Activated naive CD8-positive, alpha-beta T cell treated with anti-CD3 and anti-CD28 coated beads, Interleukin-2, amount 50 U/mL, for 24 hours (primary cell): ENCODE results near the gene DROSHA.
"Not testable (repeated sequence)": the region's sequence is repeated elsewhere in the genome, so short reads cannot be mapped to it uniquely, and the experiment has no call there.

ENCODE experiments used
- ATAC-seq: fragments of 150-1000 bp; cut with Tn5 transposase; one replicate; pipeline ENCODE4 v1.10.0; 2021
- DNase-seq: peaks from one replicate; pipeline ENCODE4 v3.0.0; 2021
- H3K27ac Mint-ChIP-seq: one replicate; pipeline ENCODE4 v1.8.0; 2021; ENCODE audit warnings: mild to moderate bottlenecking, mixed read lengths
- H3K27me3 Mint-ChIP-seq: one replicate; pipeline ENCODE4 v1.8.0; 2021; ENCODE audit warnings: mixed read lengths
- H3K36me3 Mint-ChIP-seq: one replicate; pipeline ENCODE4 v1.8.0; 2021; ENCODE audit warnings: low read depth, mixed read lengths
- H3K4me1 Mint-ChIP-seq: one replicate; pipeline ENCODE4 v1.8.0; 2021; ENCODE audit warnings: mixed read lengths
- H3K4me3 Mint-ChIP-seq: one replicate; pipeline ENCODE4 v1.8.0; 2021; ENCODE audit warnings: mild to moderate bottlenecking, moderate library complexity, mixed read lengths
- H3K9me3 Mint-ChIP-seq: one replicate; pipeline ENCODE4 v1.8.0; 2021; ENCODE audit warnings: mixed read lengths

Gene DROSHA

DNA sequence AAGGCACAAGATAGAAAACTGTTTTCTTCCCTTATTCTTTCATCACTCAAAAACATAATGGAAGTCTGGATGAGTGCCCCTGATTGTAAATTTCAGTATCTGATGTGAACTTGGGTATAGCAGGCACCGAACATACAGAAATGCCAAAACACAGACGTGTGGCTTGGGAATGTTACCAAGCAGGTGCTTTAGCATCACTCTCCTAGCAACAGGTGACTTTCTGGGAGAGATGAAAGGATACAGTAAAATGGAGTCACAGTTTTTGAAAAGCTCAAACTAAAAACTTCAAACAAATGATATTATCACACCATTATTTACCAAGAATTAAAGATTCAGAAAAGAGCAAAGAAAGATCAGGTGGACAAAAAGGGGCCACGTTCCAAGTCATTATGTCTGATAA is 130.2 kb downstream of the DROSHA start:
- ATAC-seq: no peak
- H3K36me3 Mint-ChIP-seq: peaks cover 45% of the 10 kb centered on the region

GRCh38 chr5:31397926-31398557 is 133.9 kb downstream of the DROSHA start:
- Mint-ChIP-seq H3K27ac (no peak overlapping the region), H3K36me3 (peaks cover 20% of the 10 kb centered on the region), H3K4me3 (no peak overlapping the region), H3K27me3 (no peaks in the 10 kb centered on the region), H3K9me3 (no peaks in the 10 kb centered on the region), H3K4me1 (no peaks in the 10 kb centered on the region)
- DNase-seq (no peak), ATAC-seq (no peak)

More for the DNA sequence above, 130.2 kb downstream of the DROSHA start:
- no peaks in the 10 kb centered on the region for H3K27me3 Mint-ChIP-seq
- H3K4me1 Mint-ChIP-seq: no peaks in the 10 kb centered on the region
- no peak overlapping the region for H3K4me3 Mint-ChIP-seq
- no peak overlapping the region for H3K27ac Mint-ChIP-seq
- no peaks in the 10 kb centered on the region for H3K9me3 Mint-ChIP-seq
- no peak for DNase-seq

GRCh38 chr5:31396611-31397295 is 135.1 kb downstream of the DROSHA start:
- H3K27me3 Mint-ChIP-seq: no peaks in the 10 kb centered on the region
- no peaks in the 10 kb centered on the region for H3K9me3 Mint-ChIP-seq
- H3K4me1 Mint-ChIP-seq: no peaks in the 10 kb centered on the region
- no peak for ATAC-seq
- no peak overlapping the region for H3K4me3 Mint-ChIP-seq
- no peak for DNase-seq
- H3K27ac Mint-ChIP-seq: no peak overlapping the region
- peaks cover 15% of the 10 kb centered on the region for H3K36me3 Mint-ChIP-seq

- not testable (repeated sequence) for H3K9me3 Mint-ChIP-seq, H3K36me3 Mint-ChIP-seq, ATAC-seq, H3K27me3 Mint-ChIP-seq, H3K4me3 Mint-ChIP-seq, H3K4me1 Mint-ChIP-seq, H3K27ac Mint-ChIP-seq, DNase-seq
These were observed 136.3 kb downstream of the DROSHA start for GRCh38 chr5:31395450-31396045.

GRCh38 chr5:31393126-31393525 is 138.8 kb downstream of the DROSHA start:
- Mint-ChIP-seq H3K4me3 (no peak overlapping the region), H3K4me1 (no peaks in the 10 kb centered on the region), H3K9me3 (peaks cover 11% of the 10 kb centered on the region), H3K27ac (no peak overlapping the region), H3K27me3 (no peaks in the 10 kb centered on the region), H3K36me3 (no peaks in the 10 kb centered on the region)
- no peak for DNase-seq
- no peak for ATAC-seq

- DNase-seq (no peak), ATAC-seq (no peak)
- Mint-ChIP-seq H3K4me1 (no peaks in the 10 kb centered on the region), H3K9me3 (peaks cover 15% of the 10 kb centered on the region), H3K36me3 (no peaks in the 10 kb centered on the region), H3K27ac (no peak overlapping the region), H3K4me3 (no peak overlapping the region), H3K27me3 (no peaks in the 10 kb centered on the region)
These were observed 139.8 kb downstream of the DROSHA start for GRCh38 chr5:31392061-31392460.

- Mint-ChIP-seq H3K27me3 (no peaks in the 10 kb centered on the region), H3K4me3 (no peak overlapping the region), H3K36me3 (no peaks in the 10 kb centered on the region), H3K4me1 (no peaks in the 10 kb centered on the region), H3K9me3 (peaks cover 15% of the 10 kb centered on the region), H3K27ac (no peak overlapping the region)
- DNase-seq (no peak), ATAC-seq (no peak)
These were observed 141.6 kb downstream of the DROSHA start for GRCh38 chr5:31390256-31390655.

DNA sequence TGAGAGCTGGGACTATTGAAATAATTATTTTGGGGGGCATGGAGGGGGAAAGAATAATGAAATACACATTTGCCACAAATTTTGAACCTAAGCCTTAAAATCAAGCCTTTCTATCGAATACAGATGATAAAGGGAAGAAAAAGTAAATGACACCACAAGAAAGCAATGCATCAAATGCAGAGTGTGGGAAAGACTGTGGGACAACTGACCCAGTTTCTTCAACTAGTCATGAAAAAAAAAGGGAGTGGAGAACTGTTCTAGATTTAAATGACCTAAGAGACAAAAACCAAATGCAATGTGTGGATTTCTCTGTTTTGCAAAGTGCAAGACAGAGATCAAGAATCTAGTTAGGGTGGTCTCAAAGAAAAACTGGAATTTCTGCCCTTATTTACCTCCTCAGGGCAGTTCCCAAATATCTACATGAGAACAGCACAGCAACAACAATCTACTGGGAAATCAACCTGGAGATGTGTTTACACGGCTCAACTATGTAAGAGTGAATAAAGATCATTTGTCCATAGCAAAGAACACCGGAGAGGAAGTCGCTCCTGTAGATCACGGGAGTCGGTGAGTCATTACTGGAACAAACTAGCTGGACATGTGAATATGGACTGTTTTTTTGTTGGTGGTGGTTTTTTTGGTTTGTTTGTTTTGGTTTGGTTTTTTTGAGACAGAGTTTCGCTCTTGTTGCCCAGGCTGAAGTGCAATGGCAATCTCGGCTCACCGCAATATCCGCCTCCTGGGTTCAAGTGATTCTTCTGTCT is 145.9 kb downstream of the DROSHA start:
- Mint-ChIP-seq H3K27me3 (peaks cover 8% of the 10 kb centered on the region), H3K36me3 (no peaks in the 10 kb centered on the region), H3K27ac (no peak overlapping the region), H3K4me3 (no peak overlapping the region), H3K9me3 (peaks cover 15% of the 10 kb centered on the region), H3K4me1 (no peaks in the 10 kb centered on the region)
- ATAC-seq: no peak
- DNase-seq: no peak

DNA sequence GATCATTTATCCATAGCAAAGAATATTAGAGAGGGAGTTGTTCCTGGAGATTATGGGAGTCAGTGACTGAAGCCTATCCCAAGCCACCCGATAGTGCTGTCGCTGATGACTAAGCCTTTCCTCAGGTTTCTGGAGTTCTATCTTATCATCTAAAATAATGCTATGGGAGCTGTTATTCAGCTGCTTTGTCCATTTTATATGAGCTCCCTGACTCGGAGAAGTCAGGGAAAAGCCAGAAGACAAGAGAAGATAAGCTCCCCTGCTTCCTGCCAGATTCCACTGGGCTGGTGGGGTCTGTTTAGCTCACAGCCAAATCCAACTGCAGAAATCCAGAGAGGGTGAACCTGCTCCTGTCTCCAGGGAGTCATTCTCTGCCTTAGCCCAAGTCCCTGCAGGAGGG is 148.2 kb downstream of the DROSHA start:
- Mint-ChIP-seq H3K27me3 (peaks cover 8% of the 10 kb centered on the region), H3K4me3 (no peak overlapping the region), H3K4me1 (no peaks in the 10 kb centered on the region), H3K9me3 (peaks cover 7% of the 10 kb centered on the region), H3K27ac (no peak overlapping the region), H3K36me3 (no peaks in the 10 kb centered on the region)
- no peak for DNase-seq
- ATAC-seq: no peak

DNA sequence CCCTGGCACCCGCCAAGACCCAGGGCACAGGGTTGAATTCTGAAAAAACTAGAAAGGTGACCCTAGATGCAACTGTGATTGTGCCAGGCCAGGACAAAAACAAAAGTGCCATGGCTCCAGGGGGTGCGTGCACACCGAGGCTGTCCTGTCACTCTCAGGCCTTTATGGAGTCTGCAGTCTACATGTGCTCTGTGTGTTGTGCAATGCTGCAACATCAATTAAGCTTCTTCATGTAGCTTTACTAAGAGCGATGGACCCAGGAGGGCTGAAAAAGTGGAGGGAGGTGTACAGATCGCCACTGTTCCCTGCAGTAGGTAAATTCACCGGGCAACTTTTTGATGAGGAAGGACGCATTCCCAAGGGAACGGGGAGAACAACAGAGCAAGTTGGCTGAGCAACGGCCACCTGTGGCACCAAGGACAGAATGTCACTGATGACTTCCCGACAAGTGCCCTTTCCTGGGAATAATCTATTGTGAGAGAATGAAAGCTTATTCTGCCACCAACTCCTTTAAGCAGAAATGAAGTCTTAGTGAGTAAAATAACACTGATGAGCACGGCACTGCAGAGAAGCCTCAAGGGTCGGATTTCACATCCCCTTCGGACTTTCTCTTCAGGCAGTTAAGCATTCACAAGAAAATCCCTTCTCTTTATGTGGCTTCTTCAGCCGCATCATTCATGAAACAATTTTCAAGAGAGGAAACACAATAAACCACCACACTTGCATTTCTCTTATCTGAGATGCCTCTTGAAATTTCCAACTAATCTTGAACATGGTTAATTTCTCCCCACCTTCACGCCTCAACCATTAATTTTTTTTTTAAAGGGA is 149.6 kb downstream of the DROSHA start:
- Mint-ChIP-seq H3K27me3 (peaks cover 8% of the 10 kb centered on the region), H3K9me3 (no peaks in the 10 kb centered on the region), H3K36me3 (no peaks in the 10 kb centered on the region), H3K27ac (no peak overlapping the region), H3K4me3 (no peak overlapping the region), H3K4me1 (no peaks in the 10 kb centered on the region)
- DNase-seq: no peak
- no peak for ATAC-seq

- DNase-seq: no peak
- Mint-ChIP-seq H3K4me1 (no peaks in the 10 kb centered on the region), H3K4me3 (no peak overlapping the region)
These were observed 150.6 kb downstream of the DROSHA start for GRCh38 chr5:31381299-31381698.

DNA sequence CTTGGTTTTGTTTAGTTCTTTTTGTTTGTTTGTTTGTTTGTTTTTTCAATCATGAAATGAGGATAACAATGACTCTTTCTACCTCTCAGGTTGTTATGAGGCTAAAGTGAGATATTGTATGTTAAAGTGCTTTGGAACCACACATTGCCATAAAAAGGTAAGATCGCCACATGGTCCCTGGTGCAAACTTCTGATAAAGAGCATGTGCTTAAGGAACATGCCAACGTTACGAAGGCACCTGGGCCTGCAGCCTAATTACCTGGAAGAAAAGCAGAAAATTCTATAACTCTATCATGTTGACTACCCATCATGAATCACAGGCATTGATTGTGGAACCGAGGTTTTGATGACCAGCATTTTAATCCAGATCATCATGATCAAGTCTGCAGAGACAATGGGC is 151.8 kb downstream of the DROSHA start:
- Mint-ChIP-seq H3K4me3 (no peak overlapping the region), H3K27me3 (peaks cover 8% of the 10 kb centered on the region), H3K27ac (no peak overlapping the region), H3K36me3 (no peaks in the 10 kb centered on the region), H3K9me3 (no peaks in the 10 kb centered on the region), H3K4me1 (no peaks in the 10 kb centered on the region)
- DNase-seq (no peak), ATAC-seq (no peak)

More at GRCh38 chr5:31381299-31381698, 150.6 kb downstream of the DROSHA start:
- Mint-ChIP-seq H3K9me3 (no peaks in the 10 kb centered on the region), H3K27ac (no peak overlapping the region), H3K36me3 (no peaks in the 10 kb centered on the region), H3K27me3 (peaks cover 8% of the 10 kb centered on the region)
- ATAC-seq: no peak

DNA sequence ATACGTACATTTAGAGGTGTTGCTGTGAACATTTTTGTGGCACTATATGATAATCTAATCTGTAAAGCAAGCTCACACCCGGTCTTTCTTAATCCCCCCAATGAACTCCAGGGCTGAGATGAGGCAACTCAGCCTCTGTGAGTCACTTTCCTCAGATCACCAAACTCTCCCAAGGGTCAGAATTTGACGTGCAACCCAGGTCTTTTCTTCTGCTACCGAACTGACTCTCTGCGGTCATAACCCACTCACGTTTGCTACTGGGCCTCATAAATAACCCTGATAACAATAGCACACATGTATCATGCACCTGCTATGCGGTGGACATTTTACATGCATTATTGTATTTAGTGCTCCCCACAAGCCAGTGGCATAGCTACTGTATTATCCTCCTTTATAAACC is 153.1 kb downstream of the DROSHA start:
- H3K4me3 Mint-ChIP-seq: no peak overlapping the region
- H3K36me3 Mint-ChIP-seq: no peaks in the 10 kb centered on the region
- DNase-seq (no peak), ATAC-seq (no peak)
- no peaks in the 10 kb centered on the region for H3K4me1 Mint-ChIP-seq
- no peaks in the 10 kb centered on the region for H3K9me3 Mint-ChIP-seq
- peaks cover 5% of the 10 kb centered on the region for H3K27me3 Mint-ChIP-seq
- no peak overlapping the region for H3K27ac Mint-ChIP-seq

GRCh38 chr5:31378136-31378535 is 153.8 kb downstream of the DROSHA start:
- H3K9me3 Mint-ChIP-seq: no peaks in the 10 kb centered on the region
- H3K4me3 Mint-ChIP-seq: no peak overlapping the region
- H3K36me3 Mint-ChIP-seq: no peaks in the 10 kb centered on the region
- H3K27ac Mint-ChIP-seq: no peak overlapping the region
- ATAC-seq (no peak), DNase-seq (no peak)
- peaks cover 5% of the 10 kb centered on the region for H3K27me3 Mint-ChIP-seq
- H3K4me1 Mint-ChIP-seq: no peaks in the 10 kb centered on the region
